SK-N-MC (cell line): ENCODE measurements around the gene RAB4A.

Experiments
- EZH2 ChIP-seq: fragments of 200-600 bp; sonication (generic); IDR thresholded peaks from one replicate; pipeline ENCODE4 v1.6.1; 2017; ENCODE audit warnings: antibody characterized with exemption
- FOXP2 ChIP-seq: optimal IDR thresholded peaks from 2 replicates; pipeline ENCODE3; 2011; ENCODE audit warnings: mild to moderate bottlenecking, moderate library complexity; ENCODE audit not compliant: insufficient read depth; ENCODE audit errors: extremely low read length, control extremely low read depth
- POLR2AphosphoS5 ChIP-seq: IDR thresholded peaks from 2 replicates; pipeline ENCODE4 v1.6.1; 2012; ENCODE audit warnings: mild to moderate bottlenecking, low read depth, low read length, borderline replicate concordance

DNA sequence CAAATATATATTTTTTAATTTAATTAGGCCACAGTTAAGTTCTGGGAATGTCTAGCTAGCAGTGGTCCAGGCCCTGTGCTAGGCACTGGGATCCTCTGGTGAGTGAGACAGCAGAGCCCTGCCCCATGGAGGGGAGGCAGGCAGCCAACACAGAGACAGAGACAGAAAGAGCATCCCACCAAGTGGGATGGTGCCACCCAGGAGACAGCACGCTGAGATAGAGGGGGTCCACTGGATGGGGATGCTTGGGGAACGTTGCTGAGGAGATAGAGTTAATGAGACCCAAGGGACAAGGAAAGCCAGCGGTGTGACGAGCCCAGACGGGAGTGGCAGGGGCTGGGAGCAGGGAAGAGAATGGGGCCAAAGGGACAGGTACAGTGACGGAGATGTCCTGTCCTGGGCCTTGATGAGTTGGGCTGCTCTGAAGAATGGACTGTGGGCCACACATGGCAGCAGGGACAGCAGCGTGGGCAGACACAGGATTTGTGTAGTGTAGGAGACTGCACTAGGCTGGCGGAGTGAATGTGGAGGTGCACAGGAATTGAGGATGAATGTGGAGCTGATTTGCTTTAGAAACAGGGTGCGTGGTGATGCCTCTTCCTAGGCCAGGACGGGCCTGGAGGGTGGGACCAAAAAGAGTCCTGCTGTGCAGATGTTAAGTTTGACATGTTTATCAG, 22.8 kb downstream of the RAB4A start:
- no peak for TF ChIP-seq POLR2AphosphoS5
- TF ChIP-seq EZH2: no peak
- no peak for TF ChIP-seq FOXP2
